Activated CD4-positive, alpha-beta T cell treated with anti-CD3 and anti-CD28 coated beads, Interleukin-2, amount 10 ng/mL, durations not matched to agents 7 days and 5 days (primary cell): ENCODE results near the gene HNF4A. TPM values are rescaled to one million over a fixed set of nuclear protein-coding genes. Genes with fewer than 3 reads are reported as not detected.
"Not testable (repeated sequence)": the region's sequence is repeated elsewhere in the genome, so short reads cannot be mapped to it uniquely, and the experiment has no call there.

Experiments used
- CTCF ChIA-PET: fragments of 350-600 bp; sonication (Branson Sonifier 250); formaldehyde crosslinking; loops from one replicate; lab custom pipeline; 2021; ENCODE audit warnings: antibody characterized with exemption; lab: Charles Lee
- POLR2A ChIA-PET: fragments of 350-600 bp; sonication (Branson Sonifier 250); formaldehyde crosslinking; loops from one replicate; lab custom pipeline; 2021; ENCODE audit warnings: antibody characterized with exemption; lab: Charles Lee
- DNase-seq: peaks from one replicate; pipeline ENCODE4 v3.0.0-alpha.2; 2020
- H3K27ac Mint-ChIP-seq: one replicate; pipeline ENCODE4 v1.8.0; 2021; ENCODE audit warnings: mild to moderate bottlenecking, moderate library complexity, mixed read lengths
- H3K27me3 Mint-ChIP-seq: one replicate; pipeline ENCODE4 v1.8.0; 2021; ENCODE audit warnings: mixed read lengths
- H3K36me3 Mint-ChIP-seq: one replicate; pipeline ENCODE4 v1.8.0; 2021; ENCODE audit warnings: low read depth, mixed read lengths
- H3K4me1 Mint-ChIP-seq: one replicate; pipeline ENCODE4 v1.8.0; 2021; ENCODE audit warnings: mixed read lengths
- H3K4me3 Mint-ChIP-seq: one replicate; pipeline ENCODE4 v1.8.0; 2021; ENCODE audit warnings: mild to moderate bottlenecking, moderate library complexity, mixed read lengths
- H3K9me3 Mint-ChIP-seq: one replicate; pipeline ENCODE4 v1.8.0; 2021; ENCODE audit warnings: mixed read lengths
- total RNA-seq, 2 experiments: library from RNA; stranded (reverse); gene quantifications; one replicate each; pipeline ENCODE4 v1.2.3, GENCODE V29; 2021

The HNF4A gene
- total RNA-seq, 2 experiments from 2014 or later, result not detected

GRCh38 chr20:44459271-44459670 is 103.8 kb downstream of the HNF4A start:
- no peak overlapping the region for H3K27ac Mint-ChIP-seq
- H3K27me3 Mint-ChIP-seq, result no peaks in the 10 kb centered on the region
- no peaks in the 10 kb centered on the region for H3K9me3 Mint-ChIP-seq
- H3K4me3 Mint-ChIP-seq, result no peak overlapping the region
- ChIA-PET CTCF (no interaction called here), POLR2A (no interaction called here)
- H3K36me3 Mint-ChIP-seq, result no peaks in the 10 kb centered on the region
- H3K4me1 Mint-ChIP-seq, result no peaks in the 10 kb centered on the region
- no peak for DNase-seq

GRCh38 chr20:44460795-44461141 is 105.3 kb downstream of the HNF4A start:
- CTCF ChIA-PET, result interaction anchor here (1.1 kb wide), 1 partner anchor 244 kb away, joined by 4 read pairs; no protein-coding TSS in a partner anchor
- Mint-ChIP-seq H3K4me1 (no peaks in the 10 kb centered on the region), H3K27ac (no peak overlapping the region), H3K27me3 (no peaks in the 10 kb centered on the region), H3K9me3 (no peaks in the 10 kb centered on the region), H3K36me3 (no peaks in the 10 kb centered on the region), H3K4me3 (no peak overlapping the region)
- DNase-seq, result no peak
- POLR2A ChIA-PET, result no interaction called here

- POLR2A ChIA-PET, result no interaction called here
- no peaks in the 10 kb centered on the region for H3K4me1 Mint-ChIP-seq
- H3K9me3 Mint-ChIP-seq, result no peaks in the 10 kb centered on the region
- CTCF ChIA-PET, result interaction anchor here (0.7 to 1.1 kb wide), 3 partner anchors 72 to 244 kb away, joined by 3 to 4 read pairs (median 4); no protein-coding TSS in a partner anchor
- H3K27ac Mint-ChIP-seq, result no peak overlapping the region
- no peak overlapping the region for H3K4me3 Mint-ChIP-seq
- no peaks in the 10 kb centered on the region for H3K27me3 Mint-ChIP-seq
- no peaks in the 10 kb centered on the region for H3K36me3 Mint-ChIP-seq
- no peak for DNase-seq
These were observed 105.8 kb downstream of the HNF4A start for GRCh38 chr20:44461142-44461802.

- CTCF ChIA-PET, result interaction anchor here (0.7 to 1.3 kb wide), 4 partner anchors 8 to 245 kb away, joined by 3 to 4 read pairs (median 4); no protein-coding TSS in a partner anchor
- no peak for DNase-seq
- POLR2A ChIA-PET, result interaction anchor here (0.7 kb wide), 1 partner anchor 32 kb away, joined by 4 read pairs; no protein-coding TSS in a partner anchor
These were observed 106.3 kb downstream of the HNF4A start for GRCh38 chr20:44461803-44462174.

GRCh38 chr20:44463466-44463865 is 108.0 kb downstream of the HNF4A start:
- Mint-ChIP-seq H3K4me3 (no peak overlapping the region), H3K27ac (no peak overlapping the region), H3K36me3 (no peaks in the 10 kb centered on the region), H3K4me1 (no peaks in the 10 kb centered on the region), H3K27me3 (no peaks in the 10 kb centered on the region), H3K9me3 (no peaks in the 10 kb centered on the region)
- ChIA-PET POLR2A (no interaction called here), CTCF (no interaction called here)
- no peak for DNase-seq

More at GRCh38 chr20:44461803-44462174, 106.3 kb downstream of the HNF4A start:
- Mint-ChIP-seq H3K4me1 (no peaks in the 10 kb centered on the region), H3K27ac (no peak overlapping the region), H3K27me3 (no peaks in the 10 kb centered on the region), H3K9me3 (no peaks in the 10 kb centered on the region), H3K36me3 (no peaks in the 10 kb centered on the region), H3K4me3 (no peak overlapping the region)

GRCh38 chr20:44464514-44464913 is 109.0 kb downstream of the HNF4A start:
- no peak for DNase-seq
- ChIA-PET POLR2A (no interaction called here), CTCF (no interaction called here)
- Mint-ChIP-seq H3K4me3 (no peak overlapping the region), H3K27ac (no peak overlapping the region), H3K36me3 (no peaks in the 10 kb centered on the region), H3K27me3 (no peaks in the 10 kb centered on the region), H3K4me1 (no peaks in the 10 kb centered on the region), H3K9me3 (no peaks in the 10 kb centered on the region)

GRCh38 chr20:44465001-44465560 is 109.6 kb downstream of the HNF4A start:
- no peaks in the 10 kb centered on the region for H3K9me3 Mint-ChIP-seq
- ChIA-PET POLR2A (no interaction called here), CTCF (no interaction called here)
- no peaks in the 10 kb centered on the region for H3K36me3 Mint-ChIP-seq
- no peak overlapping the region for H3K4me3 Mint-ChIP-seq
- H3K27ac Mint-ChIP-seq, result no peak overlapping the region
- H3K27me3 Mint-ChIP-seq, result no peaks in the 10 kb centered on the region
- no peaks in the 10 kb centered on the region for H3K4me1 Mint-ChIP-seq
- no peak for DNase-seq

- Mint-ChIP-seq H3K36me3 (no peaks in the 10 kb centered on the region), H3K27ac (no peak overlapping the region), H3K9me3 (no peaks in the 10 kb centered on the region), H3K4me3 (no peak overlapping the region), H3K4me1 (no peaks in the 10 kb centered on the region), H3K27me3 (no peaks in the 10 kb centered on the region)
- POLR2A ChIA-PET, result no interaction called here
- CTCF ChIA-PET, result interaction anchor here (1.1 to 1.2 kb wide), 2 partner anchors 9 to 156 kb away, joined by 3 read pairs; partner anchors contain the start of gene FITM2
- DNase-seq, result no peak
These were observed 111.9 kb downstream of the HNF4A start for GRCh38 chr20:44467289-44467883.

- no peak for DNase-seq
These were observed 112.7 kb downstream of the HNF4A start for GRCh38 chr20:44468044-44468782.

GRCh38 chr20:44470327-44470726 is 114.8 kb downstream of the HNF4A start:
- CTCF ChIA-PET, result no interaction called here
- H3K4me3 Mint-ChIP-seq, result no peak overlapping the region
- no peak for DNase-seq

More at GRCh38 chr20:44468044-44468782, 112.7 kb downstream of the HNF4A start:
- Mint-ChIP-seq H3K9me3 (no peaks in the 10 kb centered on the region), H3K4me3 (no peak overlapping the region), H3K27ac (no peak overlapping the region), H3K27me3 (no peaks in the 10 kb centered on the region), H3K4me1 (no peaks in the 10 kb centered on the region), H3K36me3 (no peaks in the 10 kb centered on the region)
- CTCF ChIA-PET, result interaction anchor here (1.2 kb wide), 1 partner anchor 8 kb away, joined by 3 read pairs; no protein-coding TSS in a partner anchor
- POLR2A ChIA-PET, result no interaction called here

GRCh38 chr20:44471481-44471882 is 116.0 kb downstream of the HNF4A start:
- CTCF ChIA-PET, result interaction anchor here (0.5 to 1.0 kb wide), 2 partner anchors 131 to 139 kb away, joined by 3 read pairs; no protein-coding TSS in a partner anchor
- peaks cover 2% of the 10 kb centered on the region for H3K36me3 Mint-ChIP-seq
- DNase-seq, result no peak
- no peak overlapping the region for H3K4me3 Mint-ChIP-seq
- POLR2A ChIA-PET, result no interaction called here
- no peaks in the 10 kb centered on the region for H3K27me3 Mint-ChIP-seq
- peaks cover 17% of the 10 kb centered on the region for H3K4me1 Mint-ChIP-seq
- no peaks in the 10 kb centered on the region for H3K9me3 Mint-ChIP-seq
- no peak overlapping the region for H3K27ac Mint-ChIP-seq

More at GRCh38 chr20:44470327-44470726, 114.8 kb downstream of the HNF4A start:
- no peaks in the 10 kb centered on the region for H3K9me3 Mint-ChIP-seq
- POLR2A ChIA-PET, result no interaction called here
- no peaks in the 10 kb centered on the region for H3K27me3 Mint-ChIP-seq
- H3K4me1 Mint-ChIP-seq, result peaks cover 6% of the 10 kb centered on the region
- H3K27ac Mint-ChIP-seq, result no peak overlapping the region
- H3K36me3 Mint-ChIP-seq, result no peaks in the 10 kb centered on the region

- CTCF ChIA-PET, result interaction anchor here (0.6 to 1.0 kb wide), 2 partner anchors 138 to 1909 kb away, joined by 3 read pairs; no protein-coding TSS in a partner anchor
- not testable (repeated sequence) for H3K27me3 Mint-ChIP-seq, H3K4me3 Mint-ChIP-seq, H3K36me3 Mint-ChIP-seq, DNase-seq, H3K9me3 Mint-ChIP-seq, H3K27ac Mint-ChIP-seq
- POLR2A ChIA-PET, result interaction anchor here (0.6 kb wide), 1 partner anchor 194 kb away, joined by 4 read pairs; no protein-coding TSS in a partner anchor
- H3K4me1 Mint-ChIP-seq, result peaks cover 25% of the 10 kb centered on the region
These were observed 116.8 kb downstream of the HNF4A start for GRCh38 chr20:44472283-44472682.
